ENCODE measurements around the gene PFN3.

The PFN3 gene

GRCh38 chr5:177444106-177445051, 43.9 kb upstream of the PFN3 start:
- no peak overlapping the region for H3K4me3 ChIP-seq (ENCODE audit: low read depth in 1 of 2, low read length in 2 of 2)
- no peak overlapping the region for H3K27ac ChIP-seq (ENCODE audit: low read depth, low read length)
- no peaks in the 10 kb centered on the region for H3K9me3 ChIP-seq (ENCODE audit: low read length)
- H3K4me1 ChIP-seq (ENCODE audit: insufficient read depth, low read length), result peaks cover 15% of the 10 kb centered on the region
- peaks cover 5% of the 10 kb centered on the region for H3K36me3 ChIP-seq (ENCODE audit: insufficient read depth, low read length)
- H3K27me3 ChIP-seq (ENCODE audit: control insufficient read depth in 1 of 2, insufficient read depth in 2 of 2, low read length in 2 of 2), result peaks cover 19 to 31% of the 10 kb centered on the region in 2 donors
- H3K9ac ChIP-seq (ENCODE audit: low read length), result no peak overlapping the region

- peaks cover 5% of the 10 kb centered on the region for H3K36me3 ChIP-seq (ENCODE audit: insufficient read depth, low read length)
- H3K9ac ChIP-seq (ENCODE audit: low read length), result no peak overlapping the region
- no peak overlapping the region for H3K27ac ChIP-seq (ENCODE audit: low read depth, low read length)
- H3K4me1 ChIP-seq (ENCODE audit: insufficient read depth, low read length), result peaks cover 15% of the 10 kb centered on the region
- no peak overlapping the region for H3K4me3 ChIP-seq (ENCODE audit: low read depth in 1 of 2, low read length in 2 of 2)
- no peaks in the 10 kb centered on the region for H3K9me3 ChIP-seq (ENCODE audit: low read length)
- H3K27me3 ChIP-seq (ENCODE audit: control insufficient read depth in 1 of 2, insufficient read depth in 2 of 2, low read length in 2 of 2), result peaks cover 9 to 22% of the 10 kb centered on the region in 2 donors
Observed at GRCh38 chr5:177443144-177443983, 42.9 kb upstream of the PFN3 start.

- no peak overlapping the region for H3K4me3 ChIP-seq (ENCODE audit: low read depth in 1 of 2, low read length in 2 of 2)
- H3K27ac ChIP-seq (ENCODE audit: low read depth, low read length), result no peak overlapping the region
- H3K9me3 ChIP-seq (ENCODE audit: low read length), result no peaks in the 10 kb centered on the region
- peaks cover 7% of the 10 kb centered on the region for H3K4me1 ChIP-seq (ENCODE audit: insufficient read depth, low read length)
- peaks cover 11% of the 10 kb centered on the region for H3K36me3 ChIP-seq (ENCODE audit: insufficient read depth, low read length)
- H3K9ac ChIP-seq (ENCODE audit: low read length), result no peak overlapping the region
- H3K27me3 ChIP-seq (ENCODE audit: control insufficient read depth in 1 of 2, insufficient read depth in 2 of 2, low read length in 2 of 2), result peaks cover 0 to 15% of the 10 kb centered on the region in 2 donors
Observed at GRCh38 chr5:177442066-177442826, 41.8 kb upstream of the PFN3 start.

GRCh38 chr5:177440990-177441780, 40.7 kb upstream of the PFN3 start:
- peaks cover 0 to 12% of the 10 kb centered on the region in 2 donors for H3K27me3 ChIP-seq (ENCODE audit: control insufficient read depth in 1 of 2, insufficient read depth in 2 of 2, low read length in 2 of 2)
- H3K36me3 ChIP-seq (ENCODE audit: insufficient read depth, low read length), result peaks cover 19% of the 10 kb centered on the region
- H3K27ac ChIP-seq (ENCODE audit: low read depth, low read length), result no peak overlapping the region
- H3K4me1 ChIP-seq (ENCODE audit: insufficient read depth, low read length), result peaks cover 5% of the 10 kb centered on the region
- H3K9me3 ChIP-seq (ENCODE audit: low read length), result no peaks in the 10 kb centered on the region
- no peak overlapping the region for H3K9ac ChIP-seq (ENCODE audit: low read length)
- no peak overlapping the region for H3K4me3 ChIP-seq (ENCODE audit: low read depth in 1 of 2, low read length in 2 of 2)

GRCh38 chr5:177440211-177440989, 39.9 kb upstream of the PFN3 start:
- H3K4me1 ChIP-seq (ENCODE audit: insufficient read depth, low read length), result no peaks in the 10 kb centered on the region
- H3K27ac ChIP-seq (ENCODE audit: low read depth, low read length), result no peak overlapping the region
- H3K36me3 ChIP-seq (ENCODE audit: insufficient read depth, low read length), result peaks cover 25% of the 10 kb centered on the region

GRCh38 chr5:177439518-177440053, 39.1 kb upstream of the PFN3 start:
- Histone ChIP-seq H3K9me3 (ENCODE audit: low read length) (no peaks in the 10 kb centered on the region), H3K36me3 (ENCODE audit: insufficient read depth, low read length) (peaks cover 32% of the 10 kb centered on the region), H3K27me3 (ENCODE audit: control insufficient read depth in 1 of 2, insufficient read depth in 2 of 2, low read length in 2 of 2) (no peaks in the 10 kb centered on the region), H3K9ac (ENCODE audit: low read length) (no peak overlapping the region), H3K4me3 (ENCODE audit: low read depth in 1 of 2, low read length in 2 of 2) (no peak overlapping the region), H3K27ac (ENCODE audit: low read depth, low read length) (no peak overlapping the region), H3K4me1 (ENCODE audit: insufficient read depth, low read length) (no peaks in the 10 kb centered on the region)

More at GRCh38 chr5:177440211-177440989, 39.9 kb upstream of the PFN3 start:
- H3K4me3 ChIP-seq (ENCODE audit: low read depth in 1 of 2, low read length in 2 of 2), result no peak overlapping the region
- H3K27me3 ChIP-seq (ENCODE audit: control insufficient read depth in 1 of 2, insufficient read depth in 2 of 2, low read length in 2 of 2), result peaks cover 0 to 7% of the 10 kb centered on the region in 2 donors
- no peak overlapping the region for H3K9ac ChIP-seq (ENCODE audit: low read length)
- H3K9me3 ChIP-seq (ENCODE audit: low read length), result no peaks in the 10 kb centered on the region

- no peaks in the 10 kb centered on the region for H3K4me1 ChIP-seq (ENCODE audit: insufficient read depth, low read length)
- peaks cover 43% of the 10 kb centered on the region for H3K36me3 ChIP-seq (ENCODE audit: insufficient read depth, low read length)
- no peak overlapping the region for H3K27ac ChIP-seq (ENCODE audit: low read depth, low read length)
- H3K27me3 ChIP-seq (ENCODE audit: control insufficient read depth in 1 of 2, insufficient read depth in 2 of 2, low read length in 2 of 2), result no peaks in the 10 kb centered on the region
- H3K9ac ChIP-seq (ENCODE audit: low read length), result no peak overlapping the region
- no peaks in the 10 kb centered on the region for H3K9me3 ChIP-seq (ENCODE audit: low read length)
- no peak overlapping the region for H3K4me3 ChIP-seq (ENCODE audit: low read depth in 1 of 2, low read length in 2 of 2)
Observed at GRCh38 chr5:177438468-177438867, 38.0 kb upstream of the PFN3 start.

GRCh38 chr5:177437623-177438022, 37.2 kb upstream of the PFN3 start:
- peaks cover 52% of the 10 kb centered on the region for H3K36me3 ChIP-seq (ENCODE audit: insufficient read depth, low read length)
- no peaks in the 10 kb centered on the region for H3K9me3 ChIP-seq (ENCODE audit: low read length)

GRCh38 chr5:177435847-177436536, 35.5 kb upstream of the PFN3 start:
- Histone ChIP-seq H3K4me1 (ENCODE audit: insufficient read depth, low read length) (peaks cover 14% of the 10 kb centered on the region), H3K9ac (ENCODE audit: low read length) (no peak overlapping the region), H3K36me3 (ENCODE audit: insufficient read depth, low read length) (peaks cover 53% of the 10 kb centered on the region), H3K27me3 (ENCODE audit: control insufficient read depth in 1 of 2, insufficient read depth in 2 of 2, low read length in 2 of 2) (no peaks in the 10 kb centered on the region), H3K4me3 (ENCODE audit: low read depth in 1 of 2, low read length in 2 of 2) (no peak overlapping the region), H3K9me3 (ENCODE audit: low read length) (no peaks in the 10 kb centered on the region), H3K27ac (ENCODE audit: low read depth, low read length) (no peak overlapping the region)

More at GRCh38 chr5:177437623-177438022, 37.2 kb upstream of the PFN3 start:
- Histone ChIP-seq H3K9ac (ENCODE audit: low read length) (no peak overlapping the region), H3K4me3 (ENCODE audit: low read depth in 1 of 2, low read length in 2 of 2) (no peak overlapping the region), H3K27me3 (ENCODE audit: control insufficient read depth in 1 of 2, insufficient read depth in 2 of 2, low read length in 2 of 2) (no peaks in the 10 kb centered on the region), H3K27ac (ENCODE audit: low read depth, low read length) (no peak overlapping the region), H3K4me1 (ENCODE audit: insufficient read depth, low read length) (peaks cover 3% of the 10 kb centered on the region)
